Endodermal cell (in vitro differentiated cells): ENCODE data around the gene GLDN. TPM values are rescaled to one million over a fixed set of nuclear protein-coding genes. Genes with fewer than 3 reads are reported as not detected.

ENCODE experiments used
- DNase-seq: peaks from one replicate; pipeline ENCODE4 v3.0.0-alpha.2; 2017
- H3K27ac ChIP-seq: 2 replicates; pipeline ENCODE4 v1.5.1; 2013; ENCODE audit warnings: mild to moderate bottlenecking, low read depth, low read length, moderate library complexity
- H3K27me3 ChIP-seq: 2 replicates; pipeline ENCODE4 v1.6.1; 2013; ENCODE audit warnings: mild to moderate bottlenecking, low read length, moderate library complexity; ENCODE audit not compliant: insufficient read depth, control insufficient read depth, poor library complexity, severe bottlenecking
- H3K36me3 ChIP-seq: 2 replicates; pipeline ENCODE4 v1.7.0; 2013; ENCODE audit warnings: mild to moderate bottlenecking, low read length, moderate library complexity; ENCODE audit not compliant: control insufficient read depth, insufficient read depth
- H3K4me1 ChIP-seq: one replicate; pipeline ENCODE4 v1.7.0; 2013; ENCODE audit warnings: low read length; ENCODE audit not compliant: control insufficient read depth, insufficient read depth
- H3K4me3 ChIP-seq: 2 replicates; pipeline ENCODE4 v1.5.1; 2013; ENCODE audit warnings: mild to moderate bottlenecking, low read length, moderate library complexity
- H3K9ac ChIP-seq: 2 replicates; pipeline ENCODE4 v1.6.1; 2013; ENCODE audit warnings: mild to moderate bottlenecking, low read length, moderate library complexity; ENCODE audit not compliant: poor library complexity, severe bottlenecking; ENCODE audit errors: extremely low read depth
- H3K9me3 ChIP-seq: 2 replicates; pipeline ENCODE4 v1.6.1; 2013; ENCODE audit warnings: mild to moderate bottlenecking, low read length, moderate library complexity; ENCODE audit not compliant: control insufficient read depth
- H3K27ac Mint-ChIP-seq: 2 replicates; pipeline ENCODE4 v1.8.0; 2020; ENCODE audit warnings: mixed read lengths
- H3K27me3 Mint-ChIP-seq: 2 replicates; pipeline ENCODE4 v1.8.0; 2021; ENCODE audit warnings: mild to moderate bottlenecking, mixed read lengths; ENCODE audit not compliant: insufficient read depth
- H3K36me3 Mint-ChIP-seq: 2 replicates; pipeline ENCODE4 v1.8.0; 2020; ENCODE audit warnings: low read depth, mixed read lengths
- H3K4me1 Mint-ChIP-seq: 2 replicates; pipeline ENCODE4 v1.8.0; 2020; ENCODE audit warnings: mixed read lengths
- H3K4me3 Mint-ChIP-seq: 2 replicates; pipeline ENCODE4 v1.8.0; 2020; ENCODE audit warnings: mild to moderate bottlenecking, moderate library complexity, mixed read lengths
- H3K9me3 Mint-ChIP-seq: 2 replicates; pipeline ENCODE4 v1.8.0; 2020; ENCODE audit warnings: mild to moderate bottlenecking, mixed read lengths
- WGBS, 2 experiments: methylation state at CpG; one replicate each; pipeline versions ENCODE4 v1.1.5 to v1.1.7; 2013; ENCODE audit warnings: missing lambda C conversion rate in 2 of 2, mixed read lengths in 1 of 2; ENCODE audit not compliant: insufficient coverage in 1 of 2, insufficient read length in 1 of 2; 5-methylcytosine and 5-hydroxymethylcytosine counted together
- total RNA-seq, 2 donors: library from RNA; stranded (reverse); fragmentation: NEBNext Ultra II Directional in 1 of 2; extraction: Animal tissue kit (Norgen Biotek cat#: 25700) in 1 of 2; gene quantifications; 2 replicates in 1 of 2; 3 replicates in 1 of 2; pipeline ENCODE4 v1.2.1, GENCODE V29; 2021
- TF ChIP-seq, protein P1 (sequence below): fragments of 200-600 bp; sonication (generic); conservative IDR thresholded peaks from 2 replicates; pipeline ENCODE4 v1.5.0; 2021; ENCODE audit warnings: antibody characterized with exemption, mild to moderate bottlenecking

Gene GLDN
- total RNA-seq, 2 donors from 2014 or later, result 0.62 to 1.7 TPM

DNA sequence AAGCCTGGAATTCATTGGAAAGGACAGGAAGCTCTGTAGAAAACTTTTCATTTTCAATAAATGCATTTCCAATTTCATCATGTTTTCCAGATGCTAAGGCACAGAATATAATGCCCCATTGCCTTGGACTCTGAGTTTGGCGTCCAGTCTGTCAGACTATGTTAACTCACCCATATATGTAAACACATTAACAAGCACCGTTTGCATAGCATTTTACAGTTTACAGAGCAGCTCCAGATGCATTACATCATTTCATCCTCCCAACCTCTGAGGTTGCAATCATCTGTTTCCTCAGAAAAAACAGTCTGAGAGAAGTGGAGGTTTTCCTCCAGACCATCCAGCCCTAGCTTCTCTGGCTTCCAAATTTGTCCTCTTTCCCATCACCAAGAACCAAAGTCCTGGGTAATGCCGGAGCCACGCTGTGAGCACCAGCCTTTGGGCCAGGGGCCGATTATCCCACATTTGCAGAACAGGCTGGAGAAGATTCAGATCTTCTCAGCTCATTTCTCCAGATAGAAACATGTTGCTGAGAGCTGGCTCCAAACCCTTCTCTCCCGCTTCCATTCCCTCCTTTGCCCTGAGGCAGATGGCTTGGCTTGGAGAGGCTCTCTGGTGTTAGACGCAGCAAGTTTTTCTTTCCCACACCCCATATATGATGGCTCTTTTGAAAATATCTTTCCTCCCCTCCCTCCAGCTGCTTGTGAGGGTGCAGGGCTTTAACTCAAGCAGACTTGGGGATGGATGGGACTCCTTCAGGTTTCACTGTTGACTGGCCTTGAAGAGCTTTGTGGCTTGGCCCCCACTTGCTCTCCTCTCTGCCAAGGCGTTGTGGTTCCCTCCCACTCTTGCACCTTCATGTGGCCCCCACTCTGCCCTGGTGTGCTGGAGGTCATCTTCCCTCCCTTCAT is 29.0 kb upstream of the GLDN start:
- TF ChIP-seq, protein P1, sequence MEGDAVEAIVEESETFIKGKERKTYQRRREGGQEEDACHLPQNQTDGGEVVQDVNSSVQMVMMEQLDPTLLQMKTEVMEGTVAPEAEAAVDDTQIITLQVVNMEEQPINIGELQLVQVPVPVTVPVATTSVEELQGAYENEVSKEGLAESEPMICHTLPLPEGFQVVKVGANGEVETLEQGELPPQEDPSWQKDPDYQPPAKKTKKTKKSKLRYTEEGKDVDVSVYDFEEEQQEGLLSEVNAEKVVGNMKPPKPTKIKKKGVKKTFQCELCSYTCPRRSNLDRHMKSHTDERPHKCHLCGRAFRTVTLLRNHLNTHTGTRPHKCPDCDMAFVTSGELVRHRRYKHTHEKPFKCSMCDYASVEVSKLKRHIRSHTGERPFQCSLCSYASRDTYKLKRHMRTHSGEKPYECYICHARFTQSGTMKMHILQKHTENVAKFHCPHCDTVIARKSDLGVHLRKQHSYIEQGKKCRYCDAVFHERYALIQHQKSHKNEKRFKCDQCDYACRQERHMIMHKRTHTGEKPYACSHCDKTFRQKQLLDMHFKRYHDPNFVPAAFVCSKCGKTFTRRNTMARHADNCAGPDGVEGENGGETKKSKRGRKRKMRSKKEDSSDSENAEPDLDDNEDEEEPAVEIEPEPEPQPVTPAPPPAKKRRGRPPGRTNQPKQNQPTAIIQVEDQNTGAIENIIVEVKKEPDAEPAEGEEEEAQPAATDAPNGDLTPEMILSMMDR, result no peak
- no peak overlapping the region for H3K4me3 Mint-ChIP-seq

DNA sequence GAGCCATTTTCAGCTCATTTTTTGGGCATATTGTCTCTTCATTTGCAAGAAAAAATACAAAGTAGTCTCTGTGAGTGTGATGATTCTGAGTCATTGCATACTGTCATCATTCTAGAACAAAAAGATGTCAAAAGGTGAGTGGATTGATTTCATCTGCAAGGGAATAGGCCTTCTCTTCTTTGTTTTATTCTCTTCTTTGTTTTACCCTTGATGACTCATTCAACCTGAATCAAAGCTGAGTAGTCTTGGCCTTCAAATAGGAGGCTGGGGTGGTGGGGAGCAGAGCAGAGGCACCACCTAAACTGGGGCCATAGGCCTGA is 28.4 kb upstream of the GLDN start:
- H3K4me1 Mint-ChIP-seq, result peaks cover 13% of the 10 kb centered on the region

More for the DNA sequence above, 29.0 kb upstream of the GLDN start:
- Mint-ChIP-seq H3K4me1 (peaks cover 13% of the 10 kb centered on the region), H3K9me3 (no peaks in the 10 kb centered on the region), H3K27me3 (peaks cover 30% of the 10 kb centered on the region), H3K27ac (no peak overlapping the region), H3K36me3 (no peaks in the 10 kb centered on the region)
- peaks cover 22% of the 10 kb centered on the region for H3K27me3 ChIP-seq
- H3K9ac ChIP-seq, result no peak overlapping the region
- no peak overlapping the region for H3K27ac ChIP-seq
- H3K4me3 ChIP-seq, result no peak overlapping the region
- WGBS, 2 experiments, result 88 to 91% methylated on average over 5 to 8 of the region's 8 CpGs
- no peaks in the 10 kb centered on the region for H3K36me3 ChIP-seq
- H3K4me1 ChIP-seq, result peaks cover 4% of the 10 kb centered on the region
- no peaks in the 10 kb centered on the region for H3K9me3 ChIP-seq
- DNase-seq, result no peak

DNA sequence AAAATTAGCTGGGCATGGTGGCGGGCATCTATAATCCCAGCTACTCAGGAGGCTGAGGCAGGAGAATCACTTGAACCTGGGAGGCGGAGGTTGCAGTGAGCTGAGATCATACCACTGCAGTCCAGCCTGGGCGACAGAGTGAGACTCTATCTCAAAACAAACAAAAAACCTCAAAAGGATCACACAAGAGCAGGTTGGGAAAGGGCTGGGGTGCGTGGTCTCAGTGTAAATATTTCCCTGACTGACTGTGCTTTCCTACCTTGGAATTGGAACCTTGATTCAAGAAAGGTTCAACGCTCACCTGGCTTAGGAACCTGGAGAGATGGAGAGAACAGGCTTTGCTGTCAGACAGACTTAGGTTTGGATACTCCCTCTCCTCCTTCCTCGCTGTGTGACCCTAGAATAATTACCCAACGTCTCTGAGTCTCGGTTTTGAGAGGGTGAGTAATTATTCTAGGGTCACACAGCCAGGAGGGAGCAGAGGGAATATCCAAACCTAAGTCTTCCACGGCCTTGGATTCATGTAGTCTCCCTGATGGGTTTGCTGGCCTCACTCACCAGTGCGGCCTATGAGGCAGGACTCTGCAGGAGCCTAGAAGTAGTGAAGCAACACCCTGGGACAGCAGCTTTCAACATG is 27.7 kb upstream of the GLDN start:
- no peaks in the 10 kb centered on the region for H3K9me3 Mint-ChIP-seq
- H3K4me1 Mint-ChIP-seq, result peaks cover 13% of the 10 kb centered on the region
- peaks cover 17% of the 10 kb centered on the region for H3K27me3 Mint-ChIP-seq
- Histone ChIP-seq H3K4me3 (no peak overlapping the region), H3K9ac (no peak overlapping the region), H3K4me1 (peaks cover 4% of the 10 kb centered on the region), H3K9me3 (no peaks in the 10 kb centered on the region), H3K27me3 (peaks cover 22% of the 10 kb centered on the region), H3K36me3 (no peaks in the 10 kb centered on the region), H3K27ac (no peak overlapping the region)
- no peak for DNase-seq
- WGBS, 2 experiments, result 89 to 95% methylated on average over 3 to 10 of the region's 10 CpGs
- H3K36me3 Mint-ChIP-seq, result no peaks in the 10 kb centered on the region
- no peak overlapping the region for H3K27ac Mint-ChIP-seq
- H3K4me3 Mint-ChIP-seq, result no peak overlapping the region
- TF ChIP-seq, protein P1, result no peak

More for the DNA sequence above, 28.4 kb upstream of the GLDN start:
- Mint-ChIP-seq H3K27ac (no peak overlapping the region), H3K9me3 (no peaks in the 10 kb centered on the region), H3K27me3 (peaks cover 24% of the 10 kb centered on the region), H3K36me3 (no peaks in the 10 kb centered on the region), H3K4me3 (no peak overlapping the region)
- peaks cover 4% of the 10 kb centered on the region for H3K4me1 ChIP-seq
- no peak for DNase-seq
- no peaks in the 10 kb centered on the region for H3K9me3 ChIP-seq
- TF ChIP-seq, protein P1, result no peak
- H3K27me3 ChIP-seq, result peaks cover 22% of the 10 kb centered on the region
- H3K4me3 ChIP-seq, result no peak overlapping the region
- H3K27ac ChIP-seq, result no peak overlapping the region
- H3K36me3 ChIP-seq, result no peaks in the 10 kb centered on the region
- no peak overlapping the region for H3K9ac ChIP-seq
